GM19324 (cell line): ENCODE data around the gene MED13L.
A peak's percentile ranks its signal among the peaks of the same experiment; 100 is the strongest.
"Not testable (repeated sequence)": the region's sequence is repeated elsewhere in the genome, so short reads cannot be mapped to it uniquely, and the experiment has no call there.

Experiments used
- ATAC-seq: cut with Tn5 transposase; IDR thresholded peaks from one replicate; pipeline ENCODE4 v1.9.1; 2021; ENCODE audit warnings: mild to moderate bottlenecking, moderate library complexity; ENCODE audit not compliant: unreplicated experiment, low FRiP score

Gene MED13L

DNA sequence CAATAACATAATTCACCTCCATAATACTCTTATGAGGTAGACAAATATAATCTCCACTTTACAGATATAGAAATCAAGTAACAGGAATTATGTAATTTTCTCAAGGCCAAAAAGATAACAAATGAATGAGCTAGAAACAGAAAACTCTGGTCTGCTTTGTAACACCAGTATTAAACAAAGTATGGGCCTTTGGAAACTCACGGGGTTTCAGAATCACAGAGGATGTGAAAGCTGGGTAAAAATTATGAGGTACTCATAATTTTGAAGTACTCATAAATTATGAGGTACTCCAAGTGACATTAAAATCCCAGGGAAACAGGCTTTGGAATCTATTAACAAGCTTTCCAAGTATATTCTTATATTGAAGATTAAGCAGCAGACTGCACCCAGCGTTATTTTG, 140.2 kb downstream of the MED13L start:
- no peak for ATAC-seq

DNA sequence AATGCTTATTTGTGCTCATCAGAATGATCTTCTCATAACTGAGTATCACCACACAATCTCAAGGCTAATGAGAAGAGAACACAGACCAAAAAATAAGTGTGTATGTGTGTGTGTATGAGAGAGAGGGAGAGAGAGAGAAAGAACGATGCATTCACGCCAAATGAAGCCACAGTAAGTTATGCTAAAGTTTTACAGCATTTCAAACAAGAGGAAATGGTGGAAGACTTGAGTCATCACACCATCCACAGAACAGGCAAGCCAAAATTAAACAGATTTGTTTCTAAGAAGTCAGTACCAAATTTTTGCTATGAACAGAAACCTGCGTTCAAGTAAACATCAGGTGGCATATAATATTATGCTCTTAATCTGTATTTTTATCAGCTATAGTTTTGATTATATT, 141.2 kb downstream of the MED13L start:
- ATAC-seq = no peak

DNA sequence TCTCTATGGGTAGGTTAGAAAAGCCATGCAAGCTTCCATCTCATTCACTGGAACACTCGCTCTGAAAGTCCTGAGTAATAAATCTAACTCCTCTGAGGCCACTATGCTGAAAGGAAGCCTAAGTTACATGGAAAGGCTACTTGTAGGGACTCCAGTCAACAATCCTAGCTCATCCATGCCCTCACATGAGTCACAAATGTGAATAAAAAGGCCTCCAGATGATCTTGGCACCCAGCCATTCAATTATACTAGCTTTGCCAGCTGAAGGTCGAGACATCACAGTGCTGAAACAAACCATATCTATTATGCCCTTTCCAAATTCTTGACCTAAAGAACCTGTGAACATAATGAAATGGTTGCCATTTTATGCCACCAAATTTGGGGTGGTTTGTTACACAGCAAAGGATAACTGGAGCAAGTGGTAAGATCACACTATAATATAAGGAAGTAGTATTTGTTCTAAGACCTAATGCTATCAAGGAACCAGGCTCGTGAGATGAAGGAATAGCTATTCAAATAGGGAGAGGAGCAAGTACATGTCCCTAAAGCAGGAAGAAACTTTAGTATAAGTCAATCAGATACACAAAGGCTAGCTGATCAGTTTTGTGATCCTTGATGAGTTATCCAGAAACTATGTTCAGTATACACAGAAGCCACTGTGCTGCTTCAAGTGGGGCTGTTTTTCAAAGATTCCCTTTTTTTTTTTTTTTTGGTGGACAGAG, 142.1 kb downstream of the MED13L start:
- ATAC-seq = no peak

DNA sequence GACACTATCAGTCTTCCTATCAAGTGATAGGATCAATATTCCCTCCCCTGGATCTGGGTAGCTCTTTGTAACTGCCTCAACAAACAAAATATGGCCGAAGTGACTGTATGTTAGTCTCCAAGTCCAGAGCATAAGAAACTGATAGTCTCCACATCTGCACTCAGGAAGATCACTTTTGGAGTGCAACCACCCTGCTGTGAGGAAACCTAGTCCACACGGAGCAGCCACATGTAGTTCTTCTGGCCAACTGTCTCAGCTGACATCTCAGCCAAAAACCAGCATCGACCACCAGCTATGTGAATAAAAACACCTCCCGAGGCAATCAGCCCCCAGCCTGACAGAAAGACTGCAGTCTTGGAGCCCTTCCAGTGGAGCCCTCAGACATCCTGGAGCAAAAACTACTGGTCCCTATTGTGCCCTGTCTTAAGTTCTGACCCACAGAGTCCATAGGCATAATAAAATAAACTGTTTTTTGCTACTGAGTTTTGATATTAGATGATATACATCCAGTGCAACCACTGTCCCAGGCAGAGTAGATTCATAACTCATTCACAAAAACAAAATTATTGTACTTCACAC, 143.8 kb downstream of the MED13L start:
- ATAC-seq = no peak

DNA sequence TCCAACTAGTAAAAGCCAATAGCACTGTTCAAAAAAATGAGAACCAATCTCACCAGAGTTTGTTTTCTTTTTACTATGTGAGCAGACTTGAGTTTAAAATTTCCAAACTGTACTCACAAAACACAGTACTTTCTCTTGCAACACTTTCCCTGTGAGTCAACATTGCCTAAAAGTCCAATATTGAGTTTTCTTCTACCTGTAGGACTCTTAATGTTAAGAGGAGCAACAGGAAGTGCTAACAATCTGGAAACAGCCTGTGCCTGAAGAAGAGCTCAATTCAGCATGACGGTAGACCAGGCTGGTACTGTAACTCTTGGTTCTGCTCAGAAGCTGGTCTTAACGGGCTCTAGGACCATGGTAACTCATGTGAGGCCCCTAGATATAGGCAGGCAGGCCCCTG, 144.3 kb downstream of the MED13L start:
- ATAC-seq = no peak

DNA sequence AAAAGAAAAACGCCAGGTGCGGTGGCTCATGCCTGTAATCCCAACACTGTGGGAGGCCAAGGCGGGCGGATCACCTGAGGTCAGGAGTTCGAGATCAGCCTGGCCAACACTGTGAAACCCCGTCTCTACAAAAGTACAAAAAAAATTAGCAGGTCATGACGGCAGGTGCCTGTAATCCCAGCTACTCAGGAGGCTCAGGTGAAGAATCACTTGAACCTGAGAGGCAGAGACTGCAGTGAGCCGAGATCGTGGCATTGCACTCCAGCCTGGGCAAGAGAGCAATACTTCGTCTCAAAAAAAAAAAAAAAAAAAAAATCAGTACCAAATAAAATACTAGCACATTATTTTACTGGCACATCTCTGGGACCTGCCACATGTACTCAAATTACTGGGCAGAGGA, 145.5 kb downstream of the MED13L start:
- ATAC-seq = not testable (repeated sequence)

DNA sequence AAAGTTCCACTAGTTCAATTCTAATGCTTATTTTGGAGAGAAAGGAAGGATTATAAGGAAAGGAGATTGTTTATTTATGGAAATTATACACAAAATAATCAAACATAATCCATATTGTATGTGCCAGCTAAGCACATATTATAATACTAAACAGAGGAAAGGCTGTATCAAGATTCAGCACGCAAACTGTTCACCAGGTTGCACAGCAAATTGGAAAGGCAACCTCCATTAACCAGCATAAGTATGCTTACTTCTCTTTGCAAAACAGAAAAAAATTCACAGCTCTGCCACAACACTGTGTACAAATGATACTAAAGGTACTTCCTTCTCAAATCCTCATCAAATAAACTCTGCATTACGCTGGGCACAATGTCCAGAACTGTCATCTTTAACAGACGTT, 146.3 kb downstream of the MED13L start:
- ATAC-seq = no peak

DNA sequence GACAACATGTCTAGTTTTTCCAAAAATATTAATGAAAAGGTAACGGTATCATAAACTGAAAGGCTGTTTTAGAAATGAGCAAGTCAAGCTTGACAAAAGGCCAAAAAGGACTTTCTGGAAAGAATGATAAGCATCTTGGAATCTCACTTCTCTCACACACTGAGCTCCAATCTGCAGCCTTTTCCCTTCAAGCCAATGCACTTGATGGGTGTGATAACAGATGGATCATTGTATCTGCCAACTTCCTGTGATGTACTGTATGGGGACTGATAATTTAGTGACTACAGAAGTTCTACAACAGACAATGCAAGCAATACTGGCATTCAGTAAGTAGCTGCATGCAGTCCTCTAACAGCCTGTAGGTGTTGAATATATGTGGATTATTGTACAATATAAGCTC, 147.1 kb downstream of the MED13L start:
- no peak for ATAC-seq

DNA sequence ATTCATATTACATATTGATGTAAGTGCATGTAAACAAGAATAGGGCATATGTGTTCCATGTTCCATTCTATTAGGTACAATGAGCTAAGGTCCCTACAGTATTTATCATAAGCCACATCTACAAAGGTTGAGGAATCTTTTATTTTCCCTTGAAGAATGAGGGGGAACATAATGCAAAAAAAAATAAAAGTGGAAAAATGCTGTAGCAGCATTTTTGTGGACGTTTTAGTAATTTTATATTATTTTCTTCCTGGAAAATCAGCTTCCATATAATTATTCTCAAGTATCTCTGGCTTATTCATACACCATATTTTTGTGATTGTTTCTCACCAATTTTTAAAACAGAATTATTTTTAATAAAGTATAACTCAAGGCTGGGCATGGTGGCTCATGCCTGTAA, 148.7 kb downstream of the MED13L start:
- no peak for ATAC-seq

DNA sequence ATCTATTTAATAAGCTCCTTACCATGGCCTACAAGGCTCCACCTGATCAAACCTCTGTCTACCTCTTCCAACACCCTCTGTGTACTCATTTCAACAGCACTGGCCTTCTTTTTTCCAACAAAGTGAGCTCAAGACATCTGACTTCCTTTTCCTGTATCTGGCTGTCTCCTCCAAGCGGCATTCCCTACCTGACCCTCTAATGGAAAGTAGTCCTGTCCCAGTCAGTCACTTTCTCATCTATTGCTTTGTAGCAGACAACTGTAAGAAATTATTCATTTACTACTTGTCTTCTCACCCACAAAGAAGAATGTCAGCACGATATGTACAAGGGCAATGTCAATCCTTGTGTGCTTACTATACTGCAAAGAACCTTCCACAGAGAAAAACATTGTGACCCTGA, 149.6 kb downstream of the MED13L start:
- ATAC-seq = no peak

DNA sequence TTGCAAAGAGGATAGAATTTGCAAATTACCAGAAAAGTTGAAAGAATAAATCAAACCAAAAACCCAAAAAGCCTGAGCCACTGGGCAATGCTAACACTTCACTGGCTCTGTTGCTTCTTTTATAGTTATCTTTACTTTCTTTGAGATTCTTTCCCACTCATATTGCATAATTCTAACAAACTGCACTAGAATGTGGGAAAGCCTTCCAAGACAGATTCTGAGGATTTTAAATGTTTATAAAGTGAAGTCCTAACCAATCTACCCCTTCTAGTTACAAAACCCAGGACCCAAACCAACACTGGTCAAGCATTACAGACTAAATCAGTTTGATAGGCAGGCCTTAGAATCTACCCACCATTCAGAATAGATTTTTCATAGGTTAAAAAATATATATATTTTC, 150.9 kb downstream of the MED13L start:
- no peak for ATAC-seq

DNA sequence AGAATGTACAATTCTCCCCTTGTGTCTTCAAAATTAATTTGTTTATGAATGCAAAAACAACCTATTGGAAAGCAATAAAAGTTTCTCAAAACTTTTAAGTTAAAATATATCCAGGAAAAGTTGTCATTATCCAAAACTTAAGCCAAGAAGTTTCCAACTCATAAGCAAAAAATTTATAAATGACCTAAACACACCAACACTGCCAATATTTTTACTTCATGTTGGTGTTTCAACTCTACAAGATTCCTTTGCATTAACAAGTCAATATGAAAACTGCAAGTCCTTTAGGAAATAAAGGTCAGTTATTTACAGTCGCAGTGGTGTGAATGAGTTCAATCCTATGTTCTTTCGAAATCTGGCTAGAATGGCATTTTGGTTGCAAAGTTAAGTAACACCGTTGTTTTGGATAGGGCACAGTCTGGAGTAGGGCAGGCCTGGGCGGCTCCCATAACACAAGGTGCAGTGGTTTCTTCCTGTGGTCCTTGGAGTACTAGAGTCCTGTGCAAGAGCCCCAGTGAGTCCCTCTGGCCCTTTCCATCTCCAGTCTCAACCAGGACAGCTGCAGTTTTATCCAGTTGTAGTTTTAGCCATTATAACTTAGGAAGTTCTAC, 151.4 kb downstream of the MED13L start:
- no peak for ATAC-seq

DNA sequence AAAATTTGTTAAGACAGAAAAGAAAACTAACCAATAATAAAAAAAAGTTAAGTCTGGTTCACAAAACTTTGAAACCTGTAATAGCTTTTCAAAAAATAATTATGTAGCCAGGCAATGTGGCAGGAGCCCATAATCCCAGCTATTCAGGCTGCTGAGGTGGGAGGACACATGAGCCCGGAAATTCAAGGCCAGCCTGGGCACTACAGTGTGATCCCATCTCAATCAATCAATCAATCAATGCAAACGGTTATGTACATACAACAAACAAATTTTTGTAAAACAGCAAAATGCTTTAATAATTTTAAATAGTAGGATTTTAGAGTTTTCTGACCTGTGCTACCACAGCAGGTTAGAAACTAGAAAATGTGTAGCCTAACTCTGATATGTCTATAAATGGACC, 152.4 kb downstream of the MED13L start:
- no peak for ATAC-seq

DNA sequence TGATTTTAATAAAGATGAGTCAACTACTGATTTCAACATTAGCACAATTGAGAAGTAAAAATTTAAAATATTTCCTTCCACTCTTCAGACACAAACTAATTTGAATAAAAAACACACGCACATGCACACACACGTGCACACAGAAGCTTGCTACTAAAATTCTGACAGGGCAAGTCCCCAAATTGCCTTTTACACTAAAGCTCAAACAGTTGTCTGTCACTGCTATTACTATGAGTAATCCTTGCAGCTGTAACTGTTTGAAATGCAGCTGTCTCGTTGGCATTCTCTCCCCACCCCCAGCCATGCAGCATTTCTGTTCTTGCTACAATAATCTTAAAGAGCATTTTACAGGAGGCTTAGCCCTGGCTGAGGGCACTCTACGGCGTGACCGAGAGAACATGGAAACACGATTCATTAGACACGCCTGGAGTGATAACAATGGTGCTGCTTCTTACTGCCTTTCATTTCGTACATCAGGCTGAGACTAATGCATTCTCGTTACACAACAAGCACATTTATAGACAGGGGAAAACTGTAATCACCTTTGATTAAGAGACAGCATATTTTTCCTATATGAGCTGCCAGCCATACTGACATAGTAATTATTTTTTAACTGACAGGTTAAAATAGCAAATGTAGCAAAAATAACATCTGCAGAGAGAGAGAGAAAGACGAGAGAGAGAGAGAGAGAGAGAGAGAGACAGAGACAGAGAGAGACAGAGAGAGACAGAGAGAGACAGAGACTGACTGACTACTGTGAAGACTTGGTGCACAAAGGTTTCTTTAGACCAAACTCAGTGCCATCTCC, 153.8 kb downstream of the MED13L start:
- ATAC-seq = peak; percentile 68

DNA sequence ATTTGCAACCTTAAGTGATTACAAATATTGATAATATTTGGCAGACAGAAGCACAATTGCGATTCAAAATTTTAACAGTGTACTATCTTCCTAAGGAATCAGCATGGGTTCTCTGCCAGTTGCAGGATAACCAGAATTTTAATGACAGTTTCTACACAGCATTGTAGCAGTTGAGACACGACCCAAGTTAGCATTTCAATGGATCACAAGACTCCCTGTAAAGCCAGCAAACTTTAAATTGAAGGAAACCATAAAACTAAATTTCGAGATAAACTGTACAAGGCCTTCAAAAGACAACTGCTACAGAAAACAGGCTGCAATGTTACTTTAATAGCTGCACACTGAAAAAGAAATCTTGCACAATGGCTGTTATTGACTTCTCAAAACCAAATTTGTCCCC, 154.9 kb downstream of the MED13L start:
- no peak for ATAC-seq

DNA sequence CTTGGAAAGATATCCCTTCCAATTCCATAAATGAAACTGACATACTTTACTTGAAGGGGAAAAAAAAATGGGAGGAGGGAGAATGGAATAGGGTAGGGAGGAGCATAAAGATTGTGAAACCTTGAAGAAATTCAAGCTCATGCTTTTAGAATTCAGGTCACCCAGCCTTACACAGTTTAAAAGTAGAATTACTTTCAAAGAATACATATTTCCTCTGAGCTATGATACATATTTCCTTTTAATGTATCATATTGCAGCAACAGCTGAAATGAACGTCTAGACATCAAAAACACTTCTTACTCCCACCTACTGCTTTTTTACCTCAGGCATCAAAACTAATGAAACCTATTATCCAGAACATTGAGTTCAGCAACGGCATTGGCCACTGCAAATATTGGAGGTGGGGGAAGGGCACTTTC, 156.0 kb downstream of the MED13L start:
- no peak for ATAC-seq

DNA sequence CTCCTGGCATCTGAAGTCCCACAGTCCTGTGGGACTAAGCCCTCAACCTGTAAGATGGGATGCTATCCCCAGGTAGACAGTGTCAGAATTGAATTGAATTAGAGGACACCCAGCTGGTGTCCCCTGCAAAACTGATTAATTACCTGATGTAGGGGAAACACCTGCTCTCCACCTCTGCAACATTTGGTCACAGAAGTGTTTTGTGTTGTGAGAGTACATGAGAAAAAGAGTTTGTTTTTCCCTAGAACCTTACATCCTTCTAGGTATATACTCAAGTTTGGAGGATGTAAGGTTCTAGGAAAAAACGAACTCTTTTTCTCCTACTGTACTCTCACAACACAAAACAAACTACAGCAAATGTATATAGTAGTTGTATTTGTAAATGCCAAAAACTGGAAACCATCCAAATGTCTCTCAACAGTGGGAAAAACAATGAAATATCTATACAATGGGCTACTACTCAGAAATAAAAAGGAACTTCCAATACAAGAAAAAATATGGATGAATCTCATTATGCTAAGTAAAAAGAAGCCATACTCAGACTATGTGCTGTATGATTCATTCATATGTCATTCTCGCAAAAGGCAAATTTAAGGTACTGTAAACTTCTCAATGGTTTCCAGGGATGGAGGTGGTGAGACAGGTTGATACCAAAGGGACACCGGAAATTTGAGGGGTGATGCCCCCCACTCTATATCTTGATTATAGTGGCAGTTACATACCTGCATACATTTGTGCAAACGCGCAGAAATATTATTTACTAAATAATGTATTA, 160.7 kb downstream of the MED13L start:
- no peak for ATAC-seq

DNA sequence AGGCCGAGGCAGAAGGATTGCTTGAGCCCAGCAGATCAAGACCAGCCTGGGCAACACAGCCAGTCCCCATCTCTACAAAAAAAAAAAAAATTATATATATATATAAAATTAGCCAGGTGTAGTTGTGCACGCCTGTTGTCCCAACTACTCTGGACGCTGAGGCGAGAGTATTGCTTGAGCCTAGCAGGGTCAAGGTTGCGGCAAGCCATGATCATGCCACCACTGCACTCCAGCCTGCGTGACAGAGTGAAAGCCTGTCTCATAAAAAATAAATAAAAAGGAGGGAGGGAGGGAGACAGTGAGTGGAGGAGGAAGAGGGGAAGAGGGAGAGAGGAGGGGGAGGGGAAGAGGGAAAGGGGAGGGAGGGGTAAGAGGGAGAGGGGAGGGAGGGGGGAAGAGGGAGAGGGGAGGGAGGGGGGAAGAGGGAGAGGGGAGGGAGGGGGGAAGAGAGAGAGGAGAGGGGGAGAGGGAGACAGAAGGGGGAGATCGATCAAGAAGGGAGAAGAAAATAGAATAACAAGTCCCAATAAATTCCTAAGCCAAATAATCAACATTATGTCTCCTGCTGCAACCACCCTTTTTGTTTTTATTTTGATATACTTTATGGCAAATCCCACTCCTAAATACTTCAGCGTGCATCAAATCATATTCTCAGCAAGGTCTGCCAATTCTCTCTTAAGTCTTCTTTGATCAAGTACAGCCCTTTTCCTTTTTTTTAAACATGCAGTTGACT, 163.9 kb downstream of the MED13L start:
- no peak for ATAC-seq

DNA sequence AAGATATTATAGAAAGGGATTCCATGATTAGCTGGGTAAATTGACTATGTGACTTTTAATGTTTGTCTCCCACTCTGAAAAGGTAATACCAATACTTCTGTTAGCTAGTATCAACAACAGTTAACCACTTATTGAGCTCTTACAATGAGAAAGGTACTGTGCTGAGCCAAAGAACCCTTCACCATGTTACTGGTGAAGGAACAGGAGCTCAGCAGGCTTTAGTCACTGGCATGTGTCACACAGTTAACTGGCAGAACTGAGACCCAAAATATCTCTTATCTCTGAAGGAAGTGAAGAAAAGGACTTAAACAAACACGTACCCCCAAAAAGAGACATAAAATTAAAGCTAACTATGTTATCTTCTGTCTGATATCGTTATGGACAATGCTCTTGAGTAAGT, 170.6 kb downstream of the MED13L start:
- no peak for ATAC-seq
